Mesothelial cell of epicardium (in vitro differentiated cells): ENCODE data around the gene RNGTT. TPM values are rescaled to one million over a fixed set of nuclear protein-coding genes. Genes with fewer than 3 reads are reported as not detected.

Source experiments
- DNase-seq, 2 experiments: peaks; one replicate each; pipeline ENCODE4 v3.0.0; 2021; ENCODE audit warnings: low spot score in 2 of 2; ENCODE audit not compliant: unreplicated experiment in 2 of 2
- H3K27ac Mint-ChIP-seq: 2 replicates; pipeline ENCODE4 v1.8.0; 2021; ENCODE audit warnings: mixed read lengths
- H3K27me3 Mint-ChIP-seq: 2 replicates; pipeline ENCODE4 v1.8.0; 2021; ENCODE audit warnings: low read depth, mixed read lengths
- H3K36me3 Mint-ChIP-seq: 2 replicates; pipeline ENCODE4 v1.8.0; 2021; ENCODE audit warnings: mixed read lengths
- H3K4me1 Mint-ChIP-seq: 2 replicates; pipeline ENCODE4 v1.8.0; 2021; ENCODE audit warnings: mixed read lengths
- H3K4me3 Mint-ChIP-seq: 2 replicates; pipeline ENCODE4 v1.8.0; 2021; ENCODE audit warnings: mild to moderate bottlenecking, moderate library complexity, mixed read lengths
- H3K9me3 Mint-ChIP-seq: 2 replicates; pipeline ENCODE4 v1.8.0; 2021; ENCODE audit warnings: mixed read lengths
- CTCF ChIP-seq: fragments of 200-600 bp; sonication (generic); IDR thresholded peaks from one replicate; pipeline ENCODE4 v1.5.0; 2021; ENCODE audit warnings: antibody characterized with exemption; ENCODE audit not compliant: unreplicated experiment
- total RNA-seq: library from RNA; stranded (reverse); gene quantifications from 3 replicates; pipeline ENCODE4 v1.2.1, GENCODE V29; 2021

Gene RNGTT
- total RNA-seq, 1 donor from 2014 or later: 16.5 TPM

DNA sequence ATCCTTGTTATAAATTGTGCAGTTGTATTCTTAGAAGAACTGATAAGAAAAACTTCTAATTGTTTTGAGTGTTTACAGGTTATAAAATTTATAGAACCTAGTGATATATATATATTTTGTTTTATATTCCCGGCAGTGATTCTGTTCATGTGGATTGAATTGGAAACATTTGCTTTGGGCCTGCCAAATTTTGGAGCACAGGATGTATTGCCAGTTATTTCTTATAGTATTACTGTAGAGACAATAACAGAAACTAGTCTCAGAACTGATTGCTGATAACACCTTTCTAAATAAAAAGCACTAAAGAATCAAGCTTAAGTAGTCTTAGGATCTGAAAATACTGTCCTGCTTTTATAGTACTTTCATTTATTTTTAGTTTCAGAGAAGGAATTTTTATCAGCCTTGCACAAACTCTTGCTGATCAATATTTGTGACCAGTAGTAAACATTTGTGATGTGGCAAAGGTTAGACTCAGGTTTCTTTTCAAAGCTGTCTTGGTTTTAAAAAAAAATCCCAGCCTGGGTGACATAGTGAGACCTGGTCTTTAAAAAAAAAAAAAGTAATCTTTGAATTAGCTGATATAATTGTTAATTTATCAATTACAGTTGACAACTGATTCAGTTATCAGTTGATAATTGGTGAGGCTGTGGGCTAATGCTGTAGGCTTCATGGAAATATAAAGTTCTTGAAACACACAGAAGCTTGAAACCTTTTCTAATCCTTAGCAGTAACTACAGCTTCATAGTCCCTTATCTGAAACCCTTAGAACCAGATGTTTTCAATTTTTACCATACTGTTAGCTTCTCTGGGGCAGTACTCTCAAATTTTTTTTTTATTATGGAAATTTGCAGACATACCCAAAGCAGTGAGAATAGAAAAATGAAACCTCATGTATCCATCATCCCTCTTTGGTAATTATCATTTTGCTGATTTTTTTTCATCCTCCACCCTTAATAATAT lies 42.4 kb downstream of the RNGTT start:
- no peak overlapping the region for H3K4me3 Mint-ChIP-seq
- no peaks in the 10 kb centered on the region for H3K27me3 Mint-ChIP-seq
- H3K4me1 Mint-ChIP-seq: peaks cover 6% of the 10 kb centered on the region
- no peak for TF ChIP-seq CTCF
- H3K9me3 Mint-ChIP-seq: peaks cover 11% of the 10 kb centered on the region
- peaks cover 14% of the 10 kb centered on the region for H3K36me3 Mint-ChIP-seq
- DNase-seq: no peak
- H3K27ac Mint-ChIP-seq: no peak overlapping the region

- peaks cover 20% of the 10 kb centered on the region for H3K36me3 Mint-ChIP-seq
- no peak for TF ChIP-seq CTCF
- H3K9me3 Mint-ChIP-seq: peaks cover 14% of the 10 kb centered on the region
- peaks cover 6% of the 10 kb centered on the region for H3K4me1 Mint-ChIP-seq
- no peaks in the 10 kb centered on the region for H3K27me3 Mint-ChIP-seq
- DNase-seq: no peak
- H3K27ac Mint-ChIP-seq: no peak overlapping the region
- H3K4me3 Mint-ChIP-seq: no peak overlapping the region
These were observed 43.3 kb downstream of the RNGTT start for GRCh38 chr6:88920088-88920487.

GRCh38 chr6:88919032-88919431 lies 44.4 kb downstream of the RNGTT start:
- H3K27me3 Mint-ChIP-seq: no peaks in the 10 kb centered on the region
- peak; percentile 25 for TF ChIP-seq CTCF
- DNase-seq: no peak
- H3K4me1 Mint-ChIP-seq: peaks cover 9% of the 10 kb centered on the region
- H3K27ac Mint-ChIP-seq: no peak overlapping the region
- H3K4me3 Mint-ChIP-seq: no peak overlapping the region
- peaks cover 27% of the 10 kb centered on the region for H3K36me3 Mint-ChIP-seq
- peaks cover 24% of the 10 kb centered on the region for H3K9me3 Mint-ChIP-seq

GRCh38 chr6:88916615-88917208 lies 46.7 kb downstream of the RNGTT start:
- Mint-ChIP-seq H3K27ac (peak overlapping the region; percentile 9), H3K4me3 (no peak overlapping the region), H3K27me3 (no peaks in the 10 kb centered on the region), H3K36me3 (peaks cover 16% of the 10 kb centered on the region), H3K4me1 (peaks cover 9% of the 10 kb centered on the region), H3K9me3 (peaks cover 14% of the 10 kb centered on the region)
- no peak for DNase-seq
- TF ChIP-seq CTCF: no peak

DNA sequence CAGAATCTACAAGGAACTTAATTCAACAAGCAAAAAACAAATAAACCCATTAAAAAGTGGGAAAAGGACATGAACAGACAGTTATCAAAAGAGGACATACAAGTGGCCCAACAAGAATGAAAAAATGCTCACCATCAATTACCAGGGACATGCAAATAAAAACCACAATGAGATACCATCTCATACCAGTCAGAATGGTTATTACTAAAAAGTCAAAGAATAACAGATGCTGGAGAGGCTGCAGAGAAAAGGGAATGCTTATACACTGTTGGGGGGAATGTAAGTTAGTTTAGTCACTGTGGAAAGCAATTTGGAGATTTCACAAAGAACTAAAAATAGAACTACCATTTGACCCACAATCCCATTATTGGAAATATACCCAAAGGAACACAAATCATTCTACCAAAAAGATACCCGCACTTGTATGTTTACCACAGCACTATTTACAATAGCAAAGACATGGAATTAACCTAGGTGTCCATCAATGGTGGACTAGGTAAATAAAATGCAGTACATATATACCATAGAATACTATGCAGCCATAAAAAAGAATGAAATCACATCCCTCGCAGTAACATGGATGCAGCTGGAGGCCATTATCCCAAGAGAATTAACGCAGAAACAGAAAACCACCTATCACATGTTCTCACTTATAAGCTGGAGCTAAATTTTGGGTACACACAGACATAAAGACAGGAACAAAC lies 48.4 kb downstream of the RNGTT start:
- peaks cover 14% of the 10 kb centered on the region for H3K9me3 Mint-ChIP-seq
- no peak for TF ChIP-seq CTCF
- DNase-seq: no peak
- H3K27me3 Mint-ChIP-seq: no peaks in the 10 kb centered on the region
- H3K27ac Mint-ChIP-seq: no peak overlapping the region
- no peak overlapping the region for H3K4me3 Mint-ChIP-seq
- H3K4me1 Mint-ChIP-seq: peaks cover 9% of the 10 kb centered on the region
- peaks cover 16% of the 10 kb centered on the region for H3K36me3 Mint-ChIP-seq
